K562 (cell line): ENCODE data around the gene STMN3. TPM values are rescaled to one million over a fixed set of nuclear protein-coding genes. Genes with fewer than 3 reads are reported as not detected.
A peak's percentile ranks its signal among the peaks of the same experiment; 100 is the strongest.

Source experiments
- BRCA1 ChIP-seq, 2 experiments: fragments of 450-650 bp in 1 of 2; sonication (generic) in 1 of 2; formaldehyde crosslinking in 1 of 2; IDR thresholded peaks; 2 replicates each; pipeline versions ENCODE4 v1.5.0 to v1.6.1; 2017 to 2020; ENCODE audit warnings: mild to moderate bottlenecking in 1 of 2, missing genetic modification reagents in 1 of 2
- CCAR2 ChIP-seq: fragments of 200-400 bp; formaldehyde crosslinking; IDR thresholded peaks from 2 replicates; pipeline ENCODE4 v1.6.1; 2017; ENCODE audit warnings: mild to moderate bottlenecking, low read depth, low read length
- CCNT2 ChIP-seq: IDR thresholded peaks from 2 replicates; pipeline ENCODE4 v1.6.1; 2011; ENCODE audit warnings: borderline replicate concordance, low read depth, mild to moderate bottlenecking, moderate library complexity, mixed read lengths, low read length; ENCODE audit not compliant: insufficient read length; ENCODE audit errors: extremely low read depth
- E2F3 ChIP-seq: fragments of 250-450 bp; sonication (Bioruptor Pico); IDR thresholded peaks from 2 replicates; pipeline ENCODE4 v1.4.0; 2020; ENCODE audit warnings: mild to moderate bottlenecking
- FOXP1 ChIP-seq: sonication (generic); formaldehyde crosslinking; IDR thresholded peaks from 2 replicates; pipeline ENCODE4 v1.8.0; 2022; ENCODE audit warnings: mild to moderate bottlenecking, missing genetic modification reagents
- HCFC1 ChIP-seq: IDR thresholded peaks from 2 replicates; pipeline ENCODE4 v1.6.1; 2012; ENCODE audit warnings: low read depth, low read length, improper control_type of control experiment
- POLR2H ChIP-seq: IDR thresholded peaks from 2 replicates; pipeline ENCODE4 v1.6.1; 2016; ENCODE audit warnings: missing genetic modification characterization, low read depth, mild to moderate bottlenecking, control low read depth, missing compliant biosample characterization, moderate library complexity
- RNF2 ChIP-seq: sonication (generic); IDR thresholded peaks from 2 replicates; pipeline ENCODE4 v1.6.1; 2016
- TAF1 ChIP-seq: IDR thresholded peaks from 2 replicates; pipeline ENCODE4 v1.6.1; 2011; ENCODE audit warnings: mild to moderate bottlenecking, low read length, moderate library complexity; ENCODE audit not compliant: insufficient read depth, control insufficient read depth, severe bottlenecking; ENCODE audit errors: extremely low read depth
- TEAD4 ChIP-seq, 2 experiments: sonication (generic) in 1 of 2; formaldehyde crosslinking in 1 of 2; IDR thresholded peaks; 2 replicates each; pipeline versions ENCODE4 v1.6.1 to v1.8.0; 2012 to 2022; ENCODE audit warnings: borderline replicate concordance in 1 of 2, inconsistent platforms in 1 of 2, low read length in 1 of 2, mild to moderate bottlenecking in 1 of 2, missing genetic modification reagents in 1 of 2
- U2AF1 ChIP-seq: fragments of 200-400 bp; formaldehyde crosslinking; optimal IDR thresholded peaks from 2 replicates; pipeline ENCODE3; 2017; ENCODE audit warnings: mild to moderate bottlenecking, low read depth, low read length, moderate library complexity
- ZNF143 ChIP-seq: sonication (generic); formaldehyde crosslinking; IDR thresholded peaks from 2 replicates; pipeline ENCODE4 v1.9.0; 2022; ENCODE audit warnings: mild to moderate bottlenecking, missing genetic modification reagents
- polyA plus RNA-seq, 8 experiments: library from polyadenylated mRNA; depleted of rRNA in 4 of 8; stranded (reverse) in 5 of 8; unstranded in 3 of 8; fragments of >200 nt; fragmentation: Nextera tagmentation in 2 of 8; fragmentation: Illumina TruSeq in 1 of 8; extraction: Ambion mirVana in 2 of 8; extraction: Trizol in 1 of 8; gene quantifications; 2 replicates each; pipeline versions ENCODE4 v1.2.1 to v1.2.3, GENCODE V29; 2011 to 2014; ENCODE audit warnings: inconsistent platforms in 1 of 8, missing spikeins in 1 of 8
- total RNA-seq, 7 experiments: library from RNA; depleted of rRNA in 6 of 7; stranded (reverse); fragments of >200 nt in 6 of 7; fragmentation: Illumina TruSeq in 2 of 7; extraction: Trizol in 2 of 7; gene quantifications; 2 replicates each; pipeline versions ENCODE4 v1.2.1 to v1.2.3, GENCODE V29; 2011 to 2021; ENCODE audit warnings: low replicate concordance in 1 of 7
- TF ChIP-seq, protein P1 (sequence below): fragments of 450-650 bp; IDR thresholded peaks from 2 replicates; pipeline ENCODE4 v1.6.1; 2016; ENCODE audit warnings: antibody characterized with exemption
- TF ChIP-seq, protein P2 (sequence below), 2 experiments: fragments of 450-650 bp; conservative IDR thresholded peaks; 2 replicates each; pipeline ENCODE4 v1.6.1; 2017; ENCODE audit warnings: mild to moderate bottlenecking in 2 of 2, moderate library complexity in 2 of 2
- TF ChIP-seq, protein P3 (sequence below): fragments of 250-450 bp; sonication (Bioruptor Pico); IDR thresholded peaks from 2 replicates; pipeline ENCODE4 v1.9.0; 2021; ENCODE audit warnings: mild to moderate bottlenecking, inconsistent platforms
- TF ChIP-seq, protein P4 (sequence below): fragments of 250-450 bp; sonication (Bioruptor Pico); IDR thresholded peaks from 2 replicates; pipeline ENCODE4 v1.5.0; 2021
- TF ChIP-seq, protein P5 (sequence below), 2 experiments: IDR thresholded peaks; 2 replicates each; pipeline ENCODE4 v1.6.1; 2012; ENCODE audit warnings: improper control_type of control experiment in 2 of 2, low read depth in 2 of 2, low read length in 2 of 2, borderline replicate concordance in 1 of 2

STMN3 gene
- total and polyA plus RNA-seq, 9 of the 15 experiments (the other 6 are each of a cell fraction or from before 2014, with no cell fraction given): 0.70 to 65.6 (median 29.4) TPM

DNA sequence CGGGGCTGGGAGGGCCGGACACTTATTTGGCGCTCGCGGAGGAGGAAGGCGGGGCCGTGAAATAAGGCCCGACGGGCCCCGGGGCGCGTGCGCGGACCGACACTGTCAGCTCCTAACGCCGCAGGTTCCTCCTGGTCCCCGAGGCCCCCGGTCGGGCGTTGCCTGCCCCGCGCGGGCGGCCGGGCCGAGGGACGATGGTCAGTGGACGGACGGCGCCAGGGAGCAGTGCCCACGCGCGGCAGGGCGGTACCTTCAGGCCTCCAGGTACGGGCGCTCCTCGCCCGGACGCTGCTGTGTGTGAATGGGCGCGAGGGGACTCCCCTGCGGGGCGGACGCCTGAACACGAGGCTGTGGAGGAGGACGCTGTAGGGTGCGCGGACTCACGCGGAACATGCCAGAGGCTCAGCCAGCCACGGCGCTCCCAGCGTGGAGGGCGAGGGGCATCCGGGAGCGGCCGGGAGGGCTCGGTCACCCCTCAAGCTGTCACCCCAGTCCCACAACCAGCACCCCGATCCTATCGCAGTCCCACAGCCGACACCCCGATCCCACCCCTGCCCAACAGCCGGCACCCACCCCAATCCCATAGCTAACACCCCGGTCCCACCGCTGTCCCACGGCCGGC lies 26.0 kb downstream of the STMN3 start (continued):
- TF ChIP-seq FOXP1 (CRISPR knock-in tag) (peak; percentile 80; the same call in 1 of the 2 replicates), RNF2 (0 out of 2 replicates have a peak, but pooled peaks have one; percentile 58), POLR2H (peak; percentile 16), ZNF143 (no peak), CCAR2 (no peak), HCFC1 (peak; percentile 65), TEAD4 (IDR thresholded peaks at IDR 0.05; ENCODE audit: low read length) (no peak), TEAD4 (CRISPR knock-in tag; IDR thresholded peaks at IDR 0.05; ENCODE audit: borderline replicate concordance) (peak; percentile 65; the same call in 1 of the 2 replicates), CCNT2 (peak; percentile 58), U2AF1 (peak; percentile 88), TAF1 (peak; percentile 92), BRCA1 (IDR thresholded peaks at IDR 0.05) (no peak), BRCA1 (CRISPR knock-in tag; IDR thresholded peaks at IDR 0.05) (0 out of 2 replicates have a peak, but pooled peaks have one; percentile 74), E2F3 (CRISPR knock-in tag) (no peak)
- TF ChIP-seq, protein P1, sequence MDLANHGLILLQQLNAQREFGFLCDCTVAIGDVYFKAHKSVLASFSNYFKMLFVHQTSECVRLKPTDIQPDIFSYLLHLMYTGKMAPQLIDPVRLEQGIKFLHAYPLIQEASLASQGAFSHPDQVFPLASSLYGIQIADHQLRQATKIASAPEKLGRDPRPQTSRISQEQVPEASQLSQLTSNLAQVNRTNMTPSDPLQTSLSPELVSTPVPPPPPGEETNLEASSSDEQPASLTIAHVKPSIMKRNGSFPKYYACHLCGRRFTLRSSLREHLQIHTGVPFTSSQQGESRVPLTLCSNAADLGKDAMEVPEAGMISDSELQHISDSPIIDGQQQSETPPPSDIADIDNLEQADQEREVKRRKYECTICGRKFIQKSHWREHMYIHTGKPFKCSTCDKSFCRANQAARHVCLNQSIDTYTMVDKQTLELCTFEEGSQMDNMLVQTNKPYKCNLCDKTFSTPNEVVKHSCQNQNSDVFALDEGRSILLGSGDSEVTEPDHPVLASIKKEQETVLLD: peak; percentile 68; the same call in 1 of the 2 replicates
- TF ChIP-seq, protein P2, sequence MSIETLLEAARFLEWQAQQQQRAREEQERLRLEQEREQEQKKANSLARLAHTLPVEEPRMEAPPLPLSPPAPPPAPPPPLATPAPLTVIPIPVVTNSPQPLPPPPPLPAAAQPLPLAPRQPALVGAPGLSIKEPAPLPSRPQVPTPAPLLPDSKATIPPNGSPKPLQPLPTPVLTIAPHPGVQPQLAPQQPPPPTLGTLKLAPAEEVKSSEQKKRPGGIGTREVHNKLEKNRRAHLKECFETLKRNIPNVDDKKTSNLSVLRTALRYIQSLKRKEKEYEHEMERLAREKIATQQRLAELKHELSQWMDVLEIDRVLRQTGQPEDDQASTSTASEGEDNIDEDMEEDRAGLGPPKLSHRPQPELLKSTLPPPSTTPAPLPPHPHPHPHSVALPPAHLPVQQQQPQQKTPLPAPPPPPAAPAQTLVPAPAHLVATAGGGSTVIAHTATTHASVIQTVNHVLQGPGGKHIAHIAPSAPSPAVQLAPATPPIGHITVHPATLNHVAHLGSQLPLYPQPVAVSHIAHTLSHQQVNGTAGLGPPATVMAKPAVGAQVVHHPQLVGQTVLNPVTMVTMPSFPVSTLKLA (conservative IDR thresholded peaks at IDR 0.05): peak; percentile 54 to 89
- TF ChIP-seq, protein P3, sequence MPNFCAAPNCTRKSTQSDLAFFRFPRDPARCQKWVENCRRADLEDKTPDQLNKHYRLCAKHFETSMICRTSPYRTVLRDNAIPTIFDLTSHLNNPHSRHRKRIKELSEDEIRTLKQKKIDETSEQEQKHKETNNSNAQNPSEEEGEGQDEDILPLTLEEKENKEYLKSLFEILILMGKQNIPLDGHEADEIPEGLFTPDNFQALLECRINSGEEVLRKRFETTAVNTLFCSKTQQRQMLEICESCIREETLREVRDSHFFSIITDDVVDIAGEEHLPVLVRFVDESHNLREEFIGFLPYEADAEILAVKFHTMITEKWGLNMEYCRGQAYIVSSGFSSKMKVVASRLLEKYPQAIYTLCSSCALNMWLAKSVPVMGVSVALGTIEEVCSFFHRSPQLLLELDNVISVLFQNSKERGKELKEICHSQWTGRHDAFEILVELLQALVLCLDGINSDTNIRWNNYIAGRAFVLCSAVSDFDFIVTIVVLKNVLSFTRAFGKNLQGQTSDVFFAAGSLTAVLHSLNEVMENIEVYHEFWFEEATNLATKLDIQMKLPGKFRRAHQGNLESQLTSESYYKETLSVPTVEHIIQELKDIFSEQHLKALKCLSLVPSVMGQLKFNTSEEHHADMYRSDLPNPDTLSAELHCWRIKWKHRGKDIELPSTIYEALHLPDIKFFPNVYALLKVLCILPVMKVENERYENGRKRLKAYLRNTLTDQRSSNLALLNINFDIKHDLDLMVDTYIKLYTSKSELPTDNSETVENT (CRISPR knock-in tag): peak; percentile 75
- TF ChIP-seq, protein P4, sequence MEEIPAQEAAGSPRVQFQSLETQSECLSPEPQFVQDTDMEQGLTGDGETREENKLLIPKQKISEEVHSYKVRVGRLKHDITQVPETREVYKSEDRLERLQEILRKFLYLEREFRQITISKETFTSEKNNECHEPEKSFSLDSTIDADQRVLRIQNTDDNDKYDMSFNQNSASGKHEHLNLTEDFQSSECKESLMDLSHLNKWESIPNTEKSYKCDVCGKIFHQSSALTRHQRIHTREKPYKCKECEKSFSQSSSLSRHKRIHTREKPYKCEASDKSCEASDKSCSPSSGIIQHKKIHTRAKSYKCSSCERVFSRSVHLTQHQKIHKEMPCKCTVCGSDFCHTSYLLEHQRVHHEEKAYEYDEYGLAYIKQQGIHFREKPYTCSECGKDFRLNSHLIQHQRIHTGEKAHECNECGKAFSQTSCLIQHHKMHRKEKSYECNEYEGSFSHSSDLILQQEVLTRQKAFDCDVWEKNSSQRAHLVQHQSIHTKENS (CRISPR knock-in tag): no peak
- TF ChIP-seq, protein P5, sequence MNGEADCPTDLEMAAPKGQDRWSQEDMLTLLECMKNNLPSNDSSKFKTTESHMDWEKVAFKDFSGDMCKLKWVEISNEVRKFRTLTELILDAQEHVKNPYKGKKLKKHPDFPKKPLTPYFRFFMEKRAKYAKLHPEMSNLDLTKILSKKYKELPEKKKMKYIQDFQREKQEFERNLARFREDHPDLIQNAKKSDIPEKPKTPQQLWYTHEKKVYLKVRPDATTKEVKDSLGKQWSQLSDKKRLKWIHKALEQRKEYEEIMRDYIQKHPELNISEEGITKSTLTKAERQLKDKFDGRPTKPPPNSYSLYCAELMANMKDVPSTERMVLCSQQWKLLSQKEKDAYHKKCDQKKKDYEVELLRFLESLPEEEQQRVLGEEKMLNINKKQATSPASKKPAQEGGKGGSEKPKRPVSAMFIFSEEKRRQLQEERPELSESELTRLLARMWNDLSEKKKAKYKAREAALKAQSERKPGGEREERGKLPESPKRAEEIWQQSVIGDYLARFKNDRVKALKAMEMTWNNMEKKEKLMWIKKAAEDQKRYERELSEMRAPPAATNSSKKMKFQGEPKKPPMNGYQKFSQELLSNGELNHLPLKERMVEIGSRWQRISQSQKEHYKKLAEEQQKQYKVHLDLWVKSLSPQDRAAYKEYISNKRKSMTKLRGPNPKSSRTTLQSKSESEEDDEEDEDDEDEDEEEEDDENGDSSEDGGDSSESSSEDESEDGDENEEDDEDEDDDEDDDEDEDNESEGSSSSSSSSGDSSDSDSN (IDR thresholded peaks at IDR 0.05; ENCODE audit: borderline replicate concordance in 1 of 2, low read depth in 2 of 2, low read length in 2 of 2): peak; percentile 82 to 87; a peak in 3 of 4 replicates
